ENCODE results near the gene NDUFA7. TPM values are rescaled to one million over a fixed set of nuclear protein-coding genes. Genes with fewer than 3 reads are reported as not detected.

NDUFA7 gene
- polyA plus RNA-seq, result 100 to 1,000 TPM in 3 of 4 donors, 10 to 100 TPM in 1; 75.5 to 160 (median 137) TPM
- long read RNA-seq, donor 1, result 0 reads
- long read RNA-seq, donor 2, transcript NDUFA7-201 (4 exons, 601 nt), result major isoform, 26 of 33 reads
- long read RNA-seq, donor 2, partial matches to known transcripts, result 0 of 33 reads
- long read RNA-seq, donor 2, other reads (novel, unspliced or antisense), result 0 of 33 reads
- long read RNA-seq, donor 3, transcript NDUFA7-205 (2 exons, 547 nt), result minor isoform, 7 of 31 reads
- long read RNA-seq, donor 3, transcript NDUFA7-201 (4 exons, 601 nt), result major isoform, 24 of 31 reads
- long read RNA-seq, donor 3, partial matches to known transcripts, result 0 of 31 reads
- long read RNA-seq, donor 3, other reads (novel, unspliced or antisense), result 0 of 31 reads
- long read RNA-seq, donor 4, partial matches to known transcripts, result 0 of 2 reads
- long read RNA-seq, donor 4, other reads (novel, unspliced or antisense), result 0 of 2 reads
- long read RNA-seq, donor 5, transcript NDUFA7-201 (4 exons, 601 nt), result major isoform, 8 of 11 reads
- long read RNA-seq, donor 5, partial matches to known transcripts, result 0 of 11 reads
- long read RNA-seq, donor 5, other reads (novel, unspliced or antisense), result 0 of 11 reads
- long read RNA-seq, donor 6, transcript NDUFA7-201 (4 exons, 601 nt), result major isoform, 52 of 57 reads
- long read RNA-seq, donor 6, partial matches to known transcripts, result 0 of 57 reads
- long read RNA-seq, donor 6, other reads (novel, unspliced or antisense), result 0 of 57 reads
- long read RNA-seq, donor 7, transcript NDUFA7-201 (4 exons, 601 nt), result major isoform, 133 of 151 reads
- long read RNA-seq, donor 7, transcript NDUFA7-205 (2 exons, 547 nt), result minor isoform, 6 of 151 reads
- long read RNA-seq, donor 7, partial matches to known transcripts, result 12 of 151 reads
- long read RNA-seq, donor 7, other reads (novel, unspliced or antisense), result 0 of 151 reads
- long read RNA-seq, donor 8, transcript NDUFA7-201 (4 exons, 601 nt), result major isoform, 7 of 7 reads
- long read RNA-seq, donor 8, partial matches to known transcripts, result 0 of 7 reads
- long read RNA-seq, donor 8, other reads (novel, unspliced or antisense), result 0 of 7 reads
- long read RNA-seq, donor 9, transcript NDUFA7-201 (4 exons, 601 nt), result major isoform, 12 of 13 reads
- long read RNA-seq, donor 9, partial matches to known transcripts, result 0 of 13 reads
- long read RNA-seq, donor 9, other reads (novel, unspliced or antisense), result 0 of 13 reads
- long read RNA-seq, donor 10, transcript NDUFA7-201 (4 exons, 601 nt), result major isoform, 74 of 79 reads
- long read RNA-seq, donor 10, transcript NDUFA7-205 (2 exons, 547 nt), result minor isoform, 5 of 79 reads
- long read RNA-seq, donor 10, partial matches to known transcripts, result 0 of 79 reads
- long read RNA-seq, donor 10, other reads (novel, unspliced or antisense), result 0 of 79 reads

DNA sequence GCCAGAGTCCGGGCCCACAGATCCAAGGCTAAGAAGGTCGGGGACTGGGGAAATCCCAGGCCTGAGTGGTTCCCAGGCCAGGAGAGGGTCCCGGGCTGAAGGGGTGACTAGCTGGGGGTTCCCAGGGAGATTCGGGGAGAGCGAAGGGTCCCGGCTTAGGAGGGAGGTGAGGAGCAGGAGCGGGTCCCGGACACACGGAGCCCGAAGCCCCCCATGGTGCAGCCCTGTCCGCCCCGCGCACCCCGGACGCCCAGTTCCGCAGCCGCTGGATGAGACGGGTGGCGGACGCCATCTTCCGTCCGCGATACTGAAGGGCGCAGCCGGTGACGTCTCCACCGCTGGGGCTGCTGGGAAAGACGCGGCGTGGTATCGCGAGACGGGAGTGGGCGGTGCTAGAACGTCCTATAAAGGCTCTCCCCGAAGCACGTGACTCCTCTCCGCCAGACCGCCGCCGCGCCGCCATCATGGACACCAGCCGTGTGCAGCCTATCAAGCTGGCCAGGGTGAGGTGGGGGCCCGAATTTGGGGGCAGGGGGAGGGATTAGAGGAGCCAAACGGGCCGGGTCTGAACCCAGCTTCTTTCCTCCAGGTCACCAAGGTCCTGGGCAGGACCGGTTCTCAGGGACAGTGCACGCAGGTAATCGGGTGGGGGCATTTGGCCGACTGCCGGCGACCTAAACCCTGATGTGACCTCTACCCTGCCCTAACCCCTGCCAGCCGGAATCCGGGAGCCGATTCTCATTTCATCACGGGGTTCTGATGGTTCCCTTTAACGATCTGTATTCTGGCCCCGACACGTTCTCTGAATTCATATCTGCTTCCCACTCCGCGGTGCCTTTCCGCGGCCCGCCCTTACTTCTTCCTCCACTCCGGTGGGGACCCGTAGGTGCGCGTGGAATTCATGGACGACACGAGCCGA lies at the start of gene NDUFA7, which contains the start of gene RPS28:
TSS of gene NDUFA7 (minus strand) at position 309 of the 919 bp plus-strand sequence. CDS start at position 292, 17 bp downstream.
TSS of gene RPS28 (plus strand) at position 430 of the 919 bp plus-strand sequence. CDS start at position 465, 35 bp downstream.
- no peaks in the 10 kb centered on the region for H3K27me3 ChIP-seq (ENCODE audit: control insufficient read depth in 3 of 3, insufficient read depth in 3 of 3, low read length in 3 of 3)
- WGBS, 3 donors, result 0% methylated on average over 64 to 72 of the region's 72 CpGs
- H3K4me1 ChIP-seq (ENCODE audit: control insufficient read depth in 3 of 3, insufficient read depth in 2 of 3, low read depth in 1 of 3, low read length in 2 of 3), result peaks cover 5 to 18% (median 10%) of the 10 kb centered on the region in 3 donors
- peak; percentile 93 to 98 for DNase-seq
- no peak for FAIRE-seq
- peak within 1 kb of the TSS; percentile 87 to 96 (median 89) for H3K27ac ChIP-seq (ENCODE audit: low read depth in 1 of 3, low read length in 2 of 3)
- peaks cover 0 to 43% (median 2%) of the 10 kb centered on the region in 3 donors for H3K36me3 ChIP-seq (ENCODE audit: control insufficient read depth in 3 of 3, insufficient read depth in 2 of 3, low read depth in 1 of 3, low read length in 3 of 3)
- peak within 1 kb of the TSS; percentile 86 to 100 (median 95) for H3K4me3 ChIP-seq (ENCODE audit: low read depth in 1 of 3, low read length in 3 of 3)
- H3K9me3 ChIP-seq (ENCODE audit: control insufficient read depth in 2 of 2, insufficient read depth in 1 of 2, low read depth in 1 of 2, low read length in 1 of 2), result no peaks in the 10 kb centered on the region

DNA sequence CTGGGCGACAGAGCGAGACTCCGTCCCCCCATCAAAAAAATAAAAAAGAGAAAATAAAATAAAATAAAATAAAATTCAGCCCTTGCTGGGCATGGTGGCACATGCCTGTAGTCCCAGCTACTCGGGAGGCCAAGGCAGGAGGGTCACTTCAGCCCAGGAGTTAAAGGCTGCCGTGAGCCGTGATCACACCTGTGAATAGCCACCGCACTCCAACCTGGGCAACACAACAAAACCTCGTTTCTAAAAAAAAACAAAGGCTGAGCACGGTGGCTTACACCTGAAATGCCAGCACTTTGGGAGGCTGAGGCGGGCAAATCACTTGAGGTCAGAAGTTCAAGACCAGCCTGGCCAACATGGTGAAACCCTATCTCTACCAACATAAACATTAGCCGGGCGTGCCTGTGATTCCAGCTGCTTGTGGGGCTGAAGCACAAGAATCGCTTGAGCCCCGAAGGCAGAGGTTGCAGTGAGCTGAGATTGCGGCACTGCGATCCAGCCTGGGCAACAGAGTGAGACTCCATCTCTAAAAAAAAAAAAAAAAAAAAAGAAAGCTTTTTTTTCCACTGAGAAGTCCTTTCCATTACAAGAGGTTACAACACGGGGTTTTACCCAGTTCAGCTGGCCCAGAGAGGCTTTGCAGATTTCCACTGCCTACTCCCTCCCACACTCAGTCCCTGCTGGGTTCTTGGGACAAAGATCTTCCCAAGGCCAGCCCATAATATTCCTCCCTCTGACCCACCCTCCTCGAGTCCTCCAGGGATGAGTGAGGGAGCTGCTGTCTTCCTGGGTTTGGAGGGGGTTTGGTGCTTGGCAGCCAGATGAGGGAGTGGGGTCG lies 49.2 kb upstream of the NDUFA7 start:
- Histone ChIP-seq H3K9me3 (ENCODE audit: control insufficient read depth in 2 of 2, insufficient read depth in 1 of 2, low read depth in 1 of 2, low read length in 1 of 2) (no peaks in the 10 kb centered on the region), H3K36me3 (ENCODE audit: control insufficient read depth in 3 of 3, insufficient read depth in 2 of 3, low read depth in 1 of 3, low read length in 3 of 3) (peaks cover 0 to 9% (median 0%) of the 10 kb centered on the region in 3 donors), H3K27me3 (ENCODE audit: control insufficient read depth in 3 of 3, insufficient read depth in 3 of 3, low read length in 3 of 3) (peaks cover 0 to 11% (median 0%) of the 10 kb centered on the region in 3 donors), H3K27ac (ENCODE audit: low read depth in 1 of 3, low read length in 2 of 3) (peak overlapping the region in 2 of 3 donors; percentile 70 to 82), H3K4me3 (ENCODE audit: low read depth in 1 of 3, low read length in 3 of 3) (peak overlapping the region in 1 of 3 donors; percentile 44), H3K4me1 (ENCODE audit: control insufficient read depth in 3 of 3, insufficient read depth in 2 of 3, low read depth in 1 of 3, low read length in 2 of 3) (peaks cover 2 to 20% (median 2%) of the 10 kb centered on the region in 3 donors)
- FAIRE-seq (no peak), DNase-seq (peak in 1 of 2 donors; percentile 72)
- 50 to 71% (median 54%) methylated on average over 19 of the region's 19 CpGs for WGBS, 3 donors

DNA sequence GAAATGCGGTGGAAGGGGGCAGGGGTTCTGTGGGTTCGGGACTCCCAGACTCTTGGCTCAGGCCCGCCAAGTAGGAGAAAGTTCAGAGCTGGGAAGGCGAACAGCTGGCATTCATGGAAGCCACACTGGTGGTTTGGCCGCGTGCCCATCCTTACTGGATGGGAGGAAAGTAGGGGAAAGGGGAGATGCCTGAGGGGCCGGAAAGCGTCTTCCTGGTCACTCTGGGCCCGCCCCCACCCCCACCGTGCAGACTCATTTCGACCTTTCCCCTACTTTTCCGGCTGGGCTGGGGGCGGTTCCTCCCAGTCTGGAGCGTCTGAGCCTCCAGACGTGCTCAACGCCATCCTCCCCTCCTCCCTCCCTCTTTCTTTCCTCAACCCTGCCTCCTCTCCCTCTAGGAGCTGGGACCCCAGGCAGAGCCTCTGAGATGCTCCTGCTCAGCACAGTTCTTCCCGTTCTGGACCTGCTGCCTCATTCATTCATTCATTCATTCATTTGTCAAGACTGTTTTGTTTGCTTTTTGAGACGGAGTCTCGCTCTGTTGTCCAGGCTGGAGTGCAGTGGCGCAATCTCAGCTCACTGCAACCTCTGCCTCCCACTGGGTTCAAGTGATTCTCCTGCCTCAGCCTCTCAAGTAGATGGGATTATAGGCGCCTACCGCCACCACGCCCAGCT lies 46.3 kb upstream of the NDUFA7 start:
- no peak for FAIRE-seq
- H3K4me1 ChIP-seq (ENCODE audit: control insufficient read depth in 3 of 3, insufficient read depth in 2 of 3, low read depth in 1 of 3, low read length in 2 of 3), result peaks cover 2 to 36% (median 2%) of the 10 kb centered on the region in 3 donors
- WGBS, 3 donors, result 14 to 19% (median 16%) methylated on average over 21 to 23 of the region's 23 CpGs
- peak; percentile 68 to 76 for DNase-seq
- H3K27me3 ChIP-seq (ENCODE audit: control insufficient read depth in 3 of 3, insufficient read depth in 3 of 3, low read length in 3 of 3), result peaks cover 0 to 32% (median 0%) of the 10 kb centered on the region in 3 donors
- no peak overlapping the region for H3K4me3 ChIP-seq (ENCODE audit: low read depth in 1 of 3, low read length in 3 of 3)
- peaks cover 0 to 4% (median 0%) of the 10 kb centered on the region in 3 donors for H3K36me3 ChIP-seq (ENCODE audit: control insufficient read depth in 3 of 3, insufficient read depth in 2 of 3, low read depth in 1 of 3, low read length in 3 of 3)
- H3K27ac ChIP-seq (ENCODE audit: low read depth in 1 of 3, low read length in 2 of 3), result peak overlapping the region in 2 of 3 donors; percentile 34 to 56
- H3K9me3 ChIP-seq (ENCODE audit: control insufficient read depth in 2 of 2, insufficient read depth in 1 of 2, low read depth in 1 of 2, low read length in 1 of 2), result no peaks in the 10 kb centered on the region

DNA sequence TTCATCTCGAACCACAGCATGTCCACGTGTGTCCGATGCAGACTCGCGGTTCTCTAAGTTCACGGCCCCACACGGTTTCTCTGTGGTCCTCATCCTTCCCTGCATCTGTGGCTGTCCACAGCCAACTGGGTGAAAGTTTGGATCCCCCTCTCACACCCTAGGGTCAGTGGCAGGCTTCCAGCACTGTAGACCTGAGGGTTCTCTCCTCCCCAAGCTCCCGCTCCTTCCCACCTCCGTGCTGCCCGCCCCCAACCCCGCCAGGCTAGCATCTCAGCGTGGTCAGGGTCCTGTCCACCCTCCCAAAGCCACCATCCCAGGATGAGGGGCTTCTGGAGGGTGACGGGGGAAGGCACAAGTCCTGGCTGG lies 45.8 kb upstream of the NDUFA7 start:
- WGBS, 3 donors, result 47 to 67% (median 54%) methylated on average over 13 of the region's 13 CpGs
- Histone ChIP-seq H3K27me3 (ENCODE audit: control insufficient read depth in 3 of 3, insufficient read depth in 3 of 3, low read length in 3 of 3) (peaks cover 0 to 36% (median 0%) of the 10 kb centered on the region in 3 donors), H3K36me3 (ENCODE audit: control insufficient read depth in 3 of 3, insufficient read depth in 2 of 3, low read depth in 1 of 3, low read length in 3 of 3) (peaks cover 0 to 4% (median 0%) of the 10 kb centered on the region in 3 donors), H3K27ac (ENCODE audit: low read depth in 1 of 3, low read length in 2 of 3) (peak overlapping the region in 2 of 3 donors; percentile 34 to 56), H3K4me1 (ENCODE audit: control insufficient read depth in 3 of 3, insufficient read depth in 2 of 3, low read depth in 1 of 3, low read length in 2 of 3) (peaks cover 2 to 41% (median 2%) of the 10 kb centered on the region in 3 donors), H3K9me3 (ENCODE audit: control insufficient read depth in 2 of 2, insufficient read depth in 1 of 2, low read depth in 1 of 2, low read length in 1 of 2) (no peaks in the 10 kb centered on the region), H3K4me3 (ENCODE audit: low read depth in 1 of 3, low read length in 3 of 3) (no peak overlapping the region)
- no peak for DNase-seq
- FAIRE-seq, result no peak

DNA sequence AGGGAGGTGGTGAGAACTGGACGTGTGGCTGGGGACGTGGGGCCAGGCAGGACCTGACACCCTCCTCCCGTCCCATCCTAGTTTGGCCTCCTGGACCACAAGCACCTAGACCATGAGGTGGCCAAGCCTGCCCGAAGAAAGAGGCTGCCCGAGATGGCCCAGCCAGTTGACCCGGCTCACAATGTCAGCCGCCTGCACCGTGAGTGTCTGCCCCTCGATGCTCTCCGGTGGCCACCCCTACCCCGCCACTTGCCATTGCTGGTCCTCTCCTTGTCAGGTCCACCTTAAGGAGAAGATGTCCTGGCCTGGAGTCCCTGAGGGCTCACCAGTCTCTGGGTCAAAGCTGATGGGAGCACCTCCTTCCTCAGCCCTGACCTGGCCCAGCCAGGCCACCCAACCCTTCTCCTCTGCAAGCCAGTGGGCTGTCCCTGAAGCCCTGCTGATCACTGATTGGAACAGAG lies 45.0 kb upstream of the NDUFA7 start:
- no peak for DNase-seq
- 83 to 93% (median 90%) methylated on average over 10 to 11 of the region's 11 CpGs for WGBS, 3 donors
- H3K4me3 ChIP-seq (ENCODE audit: low read depth in 1 of 3, low read length in 3 of 3), result no peak overlapping the region
- peak overlapping the region in 1 of 3 donors; percentile 47 for H3K27ac ChIP-seq (ENCODE audit: low read depth in 1 of 3, low read length in 2 of 3)
- peaks cover 0 to 36% (median 0%) of the 10 kb centered on the region in 3 donors for H3K27me3 ChIP-seq (ENCODE audit: control insufficient read depth in 3 of 3, insufficient read depth in 3 of 3, low read length in 3 of 3)
- peaks cover 2 to 41% (median 4%) of the 10 kb centered on the region in 3 donors for H3K4me1 ChIP-seq (ENCODE audit: control insufficient read depth in 3 of 3, insufficient read depth in 2 of 3, low read depth in 1 of 3, low read length in 2 of 3)
- FAIRE-seq, result no peak
- peaks cover 0 to 2% (median 0%) of the 10 kb centered on the region in 3 donors for H3K36me3 ChIP-seq (ENCODE audit: control insufficient read depth in 3 of 3, insufficient read depth in 2 of 3, low read depth in 1 of 3, low read length in 3 of 3)
- H3K9me3 ChIP-seq (ENCODE audit: control insufficient read depth in 2 of 2, insufficient read depth in 1 of 2, low read depth in 1 of 2, low read length in 1 of 2), result no peaks in the 10 kb centered on the region

All from small intestine (tissue), 16 donors.